ENCODE results near the gene STX8.

- TF ChIP-seq, protein P1, sequence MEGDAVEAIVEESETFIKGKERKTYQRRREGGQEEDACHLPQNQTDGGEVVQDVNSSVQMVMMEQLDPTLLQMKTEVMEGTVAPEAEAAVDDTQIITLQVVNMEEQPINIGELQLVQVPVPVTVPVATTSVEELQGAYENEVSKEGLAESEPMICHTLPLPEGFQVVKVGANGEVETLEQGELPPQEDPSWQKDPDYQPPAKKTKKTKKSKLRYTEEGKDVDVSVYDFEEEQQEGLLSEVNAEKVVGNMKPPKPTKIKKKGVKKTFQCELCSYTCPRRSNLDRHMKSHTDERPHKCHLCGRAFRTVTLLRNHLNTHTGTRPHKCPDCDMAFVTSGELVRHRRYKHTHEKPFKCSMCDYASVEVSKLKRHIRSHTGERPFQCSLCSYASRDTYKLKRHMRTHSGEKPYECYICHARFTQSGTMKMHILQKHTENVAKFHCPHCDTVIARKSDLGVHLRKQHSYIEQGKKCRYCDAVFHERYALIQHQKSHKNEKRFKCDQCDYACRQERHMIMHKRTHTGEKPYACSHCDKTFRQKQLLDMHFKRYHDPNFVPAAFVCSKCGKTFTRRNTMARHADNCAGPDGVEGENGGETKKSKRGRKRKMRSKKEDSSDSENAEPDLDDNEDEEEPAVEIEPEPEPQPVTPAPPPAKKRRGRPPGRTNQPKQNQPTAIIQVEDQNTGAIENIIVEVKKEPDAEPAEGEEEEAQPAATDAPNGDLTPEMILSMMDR (IDR thresholded peaks at IDR 0.05): no peak
- TF ChIP-seq POLR2A (IDR thresholded peaks at IDR 0.05): no peak
Measured at GRCh38 chr17:9346296-9346926, 229.2 kb downstream of the STX8 start.

Measured in Peyer's patch (tissue), 4 donors.